HG03432 (cell line): ENCODE data around the gene PLEKHG5.

Experiments used
- ATAC-seq: cut with Tn5 transposase; IDR thresholded peaks from one replicate; pipeline ENCODE4 v1.9.1; 2021; ENCODE audit warnings: mild to moderate bottlenecking, moderate library complexity; ENCODE audit not compliant: unreplicated experiment

Gene PLEKHG5

GRCh38 chr1:6491480-6491962, at the start of gene PLEKHG5:
Gene PLEKHG5, minus strand, starts transcription at chr1:6491667. Its CDS starts 14,096 bp downstream, at chr1:6477571.
- ATAC-seq = no peak

GRCh38 chr1:6538956-6539355, 47.5 kb upstream of the PLEKHG5 start:
- no peak for ATAC-seq

GRCh38 chr1:6536291-6536690, 44.8 kb upstream of the PLEKHG5 start:
- ATAC-seq = no peak

- ATAC-seq = no peak
Measured at GRCh38 chr1:6535214-6535613, 43.7 kb upstream of the PLEKHG5 start.

- no peak for ATAC-seq
Measured at GRCh38 chr1:6534248-6534822, 42.9 kb upstream of the PLEKHG5 start.

GRCh38 chr1:6531996-6532395, 40.5 kb upstream of the PLEKHG5 start:
- no peak for ATAC-seq

GRCh38 chr1:6530504-6531160, 39.2 kb upstream of the PLEKHG5 start:
- ATAC-seq = no peak

GRCh38 chr1:6528492-6528891, 37.0 kb upstream of the PLEKHG5 start:
- ATAC-seq = no peak

- ATAC-seq = no peak
Measured at GRCh38 chr1:6526316-6526715, 34.8 kb upstream of the PLEKHG5 start.

GRCh38 chr1:6523566-6523965, 32.1 kb upstream of the PLEKHG5 start:
- ATAC-seq = no peak

GRCh38 chr1:6521536-6521935, 30.1 kb upstream of the PLEKHG5 start:
- no peak for ATAC-seq

- no peak for ATAC-seq
Measured at GRCh38 chr1:6519935-6520671, 28.6 kb upstream of the PLEKHG5 start.

GRCh38 chr1:6519491-6519934, 28.0 kb upstream of the PLEKHG5 start:
- no peak for ATAC-seq

- no peak for ATAC-seq
Measured at GRCh38 chr1:6517435-6517851, 26.0 kb upstream of the PLEKHG5 start.

- ATAC-seq = no peak
Measured at GRCh38 chr1:6515771-6516170, 24.3 kb upstream of the PLEKHG5 start.

GRCh38 chr1:6513320-6513801, 21.9 kb upstream of the PLEKHG5 start:
- ATAC-seq = no peak

GRCh38 chr1:6512908-6513280, 21.4 kb upstream of the PLEKHG5 start:
- ATAC-seq = no peak

- no peak for ATAC-seq
Measured at GRCh38 chr1:6512245-6512907, 20.9 kb upstream of the PLEKHG5 start.

GRCh38 chr1:6511561-6512244, 20.2 kb upstream of the PLEKHG5 start:
- ATAC-seq = no peak

GRCh38 chr1:6511056-6511455, 19.6 kb upstream of the PLEKHG5 start:
- no peak for ATAC-seq

GRCh38 chr1:6510493-6510892, 19.0 kb upstream of the PLEKHG5 start:
- no peak for ATAC-seq
